HT1080 (cell line): Measurements from ENCODE around the gene RFC1. TPM values are rescaled to one million over a fixed set of nuclear protein-coding genes. Genes with fewer than 3 reads are reported as not detected.
"Not testable (repeated sequence)": the region's sequence is repeated elsewhere in the genome, so short reads cannot be mapped to it uniquely, and the experiment has no call there.

Source experiments
- DNase-seq: peaks from one replicate; pipeline ENCODE4 v3.0.0-alpha.2; 2015; ENCODE audit warnings: low read depth
- polyA plus RNA-seq, 2 experiments: library from polyadenylated mRNA; depleted of rRNA; stranded (reverse); fragments of >200 nt; gene quantifications; 2 replicates each; pipeline ENCODE4 v1.2.3, GENCODE V29; 2015
- total RNA-seq: library from RNA; depleted of rRNA; stranded (reverse); fragments of >200 nt; shearing (Covaris generic); gene quantifications from 2 replicates; pipeline ENCODE4 v1.2.3, GENCODE V29; 2014; rRNA removed

The RFC1 gene
- total RNA-seq = 27.7 and 40.9 TPM in 2 replicates
- polyA plus RNA-seq (2015; cell fraction: cytosol; rRNA removed) = 29.6 and 40.0 TPM in 2 replicates
- polyA plus RNA-seq (2015; cell fraction: nucleus; rRNA removed) = 58.8 and 71.3 TPM in 2 replicates

DNA sequence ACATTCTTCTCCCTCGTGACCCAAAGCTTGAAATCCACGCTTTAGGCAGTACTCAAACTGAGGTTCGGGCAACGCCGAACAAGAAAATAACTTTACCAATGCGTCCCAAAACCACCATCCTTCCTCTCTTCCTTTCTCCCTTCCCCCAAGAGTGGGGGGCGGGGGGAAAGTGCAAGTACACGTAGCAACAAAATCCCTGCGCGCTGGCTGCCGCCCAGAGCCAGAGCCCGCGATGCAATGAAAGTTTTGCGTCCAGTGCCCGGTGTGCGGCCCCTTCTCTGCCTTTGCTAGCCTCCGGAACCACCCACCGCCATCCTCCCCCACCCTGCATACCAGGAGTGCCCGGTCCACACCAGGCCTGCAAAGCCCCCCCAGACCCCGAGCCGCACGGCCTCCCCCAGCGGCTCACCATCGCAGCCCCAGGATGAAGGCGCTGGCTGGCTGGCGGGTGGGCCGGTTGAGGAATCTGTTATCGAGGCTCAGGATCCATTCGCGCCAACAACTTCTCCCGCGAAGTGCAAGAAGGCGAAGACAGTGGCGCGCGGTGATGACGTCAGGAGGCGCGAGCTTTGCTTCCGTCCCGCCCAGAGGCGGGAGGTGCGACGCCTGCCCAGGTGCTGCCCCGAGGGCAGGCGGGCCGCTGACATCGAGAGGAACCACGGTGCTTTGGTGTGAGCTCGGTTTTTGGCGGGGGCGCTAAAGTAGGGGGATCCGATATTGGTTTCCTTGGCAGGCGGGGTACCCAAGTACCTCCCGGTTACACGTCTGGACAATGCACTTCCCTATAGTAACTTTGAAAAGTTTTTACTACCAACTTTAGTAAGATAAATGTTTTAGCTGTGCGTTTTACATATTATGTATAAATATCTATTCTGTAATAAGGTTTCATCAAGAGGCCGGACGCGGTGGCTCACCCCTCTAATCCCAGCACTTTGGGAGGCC is at the start of gene RFC1:
Gene RFC1, minus strand, starts transcription at position 533 of the 942 bp plus-strand sequence. Its CDS starts 121 bp downstream, at position 412.
- DNase-seq = peak; percentile 79

DNA sequence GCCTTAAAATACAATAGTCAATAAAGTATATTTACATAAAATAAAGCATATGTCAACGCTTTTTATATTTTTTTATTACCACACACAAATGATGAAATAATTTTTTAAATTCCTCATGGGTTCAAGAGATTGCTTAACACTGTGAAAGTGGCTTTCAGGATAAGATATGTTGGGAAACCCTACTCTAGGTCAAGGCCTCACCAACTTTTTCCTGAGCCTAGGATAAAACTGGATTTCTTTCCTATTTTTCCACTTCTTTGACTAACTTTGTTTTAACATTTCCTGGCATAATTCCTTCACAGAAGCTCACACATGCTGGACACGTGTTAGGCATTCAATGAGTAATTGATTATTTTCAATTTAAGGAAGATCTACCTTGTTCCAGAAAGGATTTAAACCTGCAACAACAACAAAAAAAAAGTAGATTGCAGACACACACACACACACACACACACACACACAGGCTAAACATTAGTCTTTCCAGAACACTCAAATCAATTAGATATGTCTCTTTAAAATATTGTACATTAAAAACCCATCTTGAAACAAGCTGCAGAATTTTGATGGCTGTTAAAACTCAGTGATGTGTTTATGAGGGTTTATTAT is 49.6 kb upstream of the RFC1 start:
- DNase-seq = no peak

GRCh38 chr4:39411561-39411960 is 45.4 kb upstream of the RFC1 start:
- DNase-seq = not testable (repeated sequence)

DNA sequence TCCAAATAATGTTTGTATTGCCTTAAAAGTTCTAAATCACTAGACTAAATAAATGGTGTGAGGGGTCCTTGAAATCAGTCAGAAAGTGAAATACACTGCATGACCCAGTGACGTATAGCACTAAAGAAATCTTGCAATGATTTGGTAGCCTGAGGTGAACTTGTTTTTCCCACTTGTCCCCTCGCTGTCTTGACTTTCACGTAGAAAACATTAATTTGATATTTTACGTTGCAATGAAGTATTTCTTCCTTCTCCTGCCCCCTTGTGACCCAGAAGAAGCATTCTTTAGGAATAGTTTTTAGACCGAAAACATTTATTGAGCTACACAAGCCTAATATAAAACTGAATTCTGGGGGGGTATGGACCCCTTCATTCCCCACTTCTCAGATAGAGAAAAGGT is 44.3 kb upstream of the RFC1 start:
- no peak for DNase-seq

- no peak for DNase-seq
These were observed 41.4 kb upstream of the RFC1 start for GRCh38 chr4:39407584-39407885.

- DNase-seq = no peak
These were observed 40.8 kb upstream of the RFC1 start, which contains the start of gene KLB for GRCh38 chr4:39406763-39407583. TSS of gene KLB (plus strand) at chr4:39406930. CDS start at chr4:39406950, 20 bp downstream.

DNA sequence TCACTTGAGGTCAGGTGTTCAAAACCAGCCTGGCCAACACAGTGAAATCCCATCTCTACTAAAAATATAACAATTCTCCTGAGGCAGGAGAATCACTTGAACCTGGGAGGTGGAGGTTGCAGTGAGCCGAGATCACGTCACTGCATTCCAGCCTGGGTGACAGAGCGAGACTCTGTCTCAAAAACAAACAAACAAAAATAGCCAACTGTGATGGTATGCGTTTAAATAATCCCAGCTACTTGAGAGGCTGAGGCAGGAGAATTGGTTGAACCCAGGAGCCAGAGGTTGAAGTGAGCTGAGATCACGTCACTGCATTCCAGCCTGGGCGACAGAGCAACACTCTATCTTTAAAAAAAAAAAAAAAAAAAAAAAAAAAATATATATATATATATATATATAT is 35.5 kb upstream of the RFC1 start:
- not testable (repeated sequence) for DNase-seq

GRCh38 chr4:39394706-39395105 is 28.5 kb upstream of the RFC1 start:
- no peak for DNase-seq

GRCh38 chr4:39390603-39391002 is 24.4 kb upstream of the RFC1 start:
- no peak for DNase-seq

DNA sequence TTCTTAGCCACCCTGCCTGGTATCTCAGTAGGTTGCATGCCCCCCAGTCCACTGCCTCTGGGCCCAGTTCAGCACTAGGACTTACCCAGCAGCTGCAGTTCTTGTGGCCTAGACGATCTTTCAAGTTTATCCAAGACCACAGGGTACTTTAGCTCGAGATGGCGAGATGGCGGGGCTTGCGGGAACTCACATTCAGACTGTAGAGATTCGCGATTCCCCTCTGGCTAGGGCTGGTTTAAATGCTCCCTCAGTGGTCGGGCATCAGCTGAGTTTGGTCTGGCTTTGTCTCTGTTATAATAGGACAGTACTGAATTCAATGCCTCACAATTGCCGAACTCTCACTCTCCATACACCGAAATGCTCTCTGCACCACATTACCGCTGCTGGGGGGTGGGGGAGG is 18.4 kb upstream of the RFC1 start:
- DNase-seq = no peak

- DNase-seq = no peak
These were observed 17.5 kb upstream of the RFC1 start for GRCh38 chr4:39383690-39384089.

GRCh38 chr4:39375478-39375877 is 9.3 kb upstream of the RFC1 start:
- no peak for DNase-seq

- not testable (repeated sequence) for DNase-seq
These were observed 5.0 kb upstream of the RFC1 start for GRCh38 chr4:39371209-39371608.

- DNase-seq = no peak
These were observed 3.1 kb upstream of the RFC1 start for GRCh38 chr4:39369301-39369700.

DNA sequence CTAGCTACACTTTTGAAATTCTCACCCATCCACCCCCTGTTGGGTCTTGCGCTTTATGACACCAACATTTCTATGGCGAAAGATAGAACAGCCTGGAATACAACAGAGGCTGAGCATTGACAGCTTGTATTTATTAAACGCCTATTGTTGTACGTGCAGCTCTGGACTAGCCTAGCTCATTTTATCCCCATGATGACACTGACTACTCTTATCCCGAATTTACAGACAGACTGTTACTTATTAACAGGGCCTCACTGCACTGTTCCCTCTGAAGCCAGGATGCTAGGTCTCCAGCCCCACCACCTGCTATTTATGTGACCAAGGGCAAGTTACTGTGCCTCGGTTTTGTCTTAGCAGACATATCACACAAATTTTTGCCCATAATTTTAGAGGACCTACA is 1.0 kb upstream of the RFC1 start:
- no peak for DNase-seq

DNA sequence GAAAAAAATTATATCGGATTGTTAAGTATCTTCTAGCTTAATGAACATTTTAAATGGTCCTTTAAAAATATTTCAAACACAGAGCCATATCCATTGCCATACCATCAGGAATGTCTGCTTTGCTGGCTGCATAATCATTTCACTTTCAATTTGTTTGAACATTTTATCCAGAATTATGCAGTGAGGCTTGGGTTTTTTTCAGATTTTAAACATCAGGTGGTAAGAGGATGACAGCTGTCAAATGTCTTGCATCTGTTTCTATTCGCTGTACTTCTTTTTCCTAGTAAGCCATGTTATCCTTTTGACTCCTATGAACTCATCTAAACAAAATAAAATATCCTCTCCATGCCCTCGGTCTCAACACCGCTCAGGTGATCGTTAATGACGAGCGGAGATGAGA is 802 bp downstream of the RFC1 start:
- DNase-seq = peak; percentile 5

DNA sequence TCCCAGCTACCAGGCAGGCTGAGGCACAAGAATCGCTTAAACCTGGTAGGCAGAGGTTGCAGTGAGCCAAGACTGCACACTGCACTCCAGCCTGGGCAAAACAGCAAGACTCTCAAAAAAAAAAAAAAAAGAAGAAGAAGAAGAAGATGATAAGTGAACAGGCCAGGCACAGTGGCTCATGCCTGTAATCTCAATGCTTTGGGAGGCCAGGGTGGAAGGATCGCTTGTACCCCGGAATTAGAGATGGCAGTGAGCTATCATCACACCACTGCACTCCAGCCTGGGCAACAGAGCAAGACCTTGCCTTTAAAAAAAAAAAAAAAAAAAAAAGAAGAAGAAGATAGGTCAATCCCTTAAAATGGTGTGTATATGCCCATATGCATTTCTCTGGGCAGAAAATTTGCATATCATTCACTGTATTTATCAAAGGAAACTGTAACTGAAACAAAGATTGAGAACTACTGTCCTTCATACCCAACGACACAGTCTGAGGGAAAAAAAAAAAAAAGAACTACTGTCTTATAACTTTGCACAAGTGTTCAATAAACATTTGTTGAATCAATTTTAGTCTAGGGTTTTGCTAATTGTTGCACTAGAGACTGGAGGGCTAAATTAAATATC is 2.3 kb downstream of the RFC1 start:
- DNase-seq = no peak

DNA sequence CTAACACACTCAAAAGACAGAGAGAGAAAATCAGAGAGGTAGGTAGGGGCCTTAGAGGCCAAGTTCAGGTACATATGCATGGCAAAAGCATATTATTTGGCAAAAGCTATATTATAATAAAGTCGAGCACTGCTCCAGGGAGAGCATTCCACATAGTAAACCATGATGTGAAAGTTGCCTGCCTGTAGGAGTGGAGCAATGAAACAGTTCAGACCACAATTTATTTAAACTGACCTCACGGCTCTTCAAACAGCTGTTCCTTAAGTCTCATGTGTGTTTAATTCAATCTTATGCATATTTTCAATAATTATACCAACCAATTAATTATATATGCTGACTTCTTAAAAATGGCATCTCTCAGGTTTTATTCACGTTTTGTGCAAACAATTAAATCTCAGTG is 3.3 kb downstream of the RFC1 start:
- DNase-seq = no peak

GRCh38 chr4:39360611-39361010 is 5.6 kb downstream of the RFC1 start:
- DNase-seq = not testable (repeated sequence)

- no peak for DNase-seq
These were observed 9.2 kb downstream of the RFC1 start for GRCh38 chr4:39357002-39357401.

GRCh38 chr4:39354254-39354552 is 12.0 kb downstream of the RFC1 start:
- DNase-seq = no peak
